ENCODE results near the gene EPN2. TPM values are rescaled to one million over a fixed set of nuclear protein-coding genes. Genes with fewer than 3 reads are reported as not detected.

The EPN2 gene
- polyA plus RNA-seq, 1 donor = 28.8 TPM

DNA sequence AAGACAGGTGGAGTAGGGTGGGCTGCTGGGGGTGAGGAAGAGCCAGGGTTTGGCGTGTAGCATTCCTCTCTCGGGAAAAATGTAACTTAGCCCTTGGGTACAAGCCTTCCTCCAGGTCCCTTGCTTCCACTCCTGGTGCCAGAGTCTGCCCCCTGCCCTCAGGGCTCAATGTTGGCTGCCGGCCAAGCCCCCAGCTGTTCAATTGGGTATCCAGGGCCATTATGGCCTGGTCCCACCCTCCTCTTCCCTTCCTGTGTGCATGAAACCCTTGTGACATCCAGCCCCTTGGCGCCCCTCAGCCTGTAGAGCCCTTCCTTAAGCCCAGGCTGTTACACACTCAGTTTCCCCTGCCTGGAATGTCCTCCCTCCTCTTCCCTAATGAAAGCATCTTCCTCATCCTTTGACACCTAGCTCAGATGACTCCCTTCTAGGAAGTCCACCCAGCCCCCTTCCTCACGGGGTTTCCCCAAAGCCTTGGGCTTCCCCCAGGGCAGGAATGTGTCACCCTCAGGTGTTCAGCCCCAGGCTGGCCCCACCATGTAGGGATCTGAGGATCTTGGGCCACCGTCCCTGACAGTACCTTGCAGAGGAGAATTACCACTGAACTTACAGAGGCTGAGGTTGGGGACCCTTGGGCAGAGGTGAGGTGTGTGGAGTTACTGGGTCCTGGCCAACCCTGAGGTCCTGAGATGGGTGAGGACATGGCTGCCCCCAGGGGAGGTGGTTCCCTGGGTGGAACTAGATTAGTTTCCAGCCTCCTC lies 95.4 kb downstream of the EPN2 start:
- no peak for DNase-seq

DNA sequence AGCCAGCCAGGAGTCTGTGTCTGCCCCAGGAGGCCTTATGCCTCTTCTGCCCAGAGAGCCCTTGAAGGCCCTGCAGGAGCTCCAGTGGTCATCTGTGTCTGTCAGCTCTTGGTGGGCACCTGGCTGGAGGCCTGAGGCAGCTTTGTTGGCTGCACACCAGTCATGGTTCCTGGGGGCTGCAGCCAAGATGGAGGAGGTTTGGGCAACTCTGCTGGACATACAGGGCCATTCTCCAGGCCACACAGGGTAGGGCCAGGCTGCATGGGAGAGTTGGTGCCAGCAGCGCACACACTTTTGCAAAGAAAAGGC lies 95.9 kb downstream of the EPN2 start:
- no peak for DNase-seq

DNA sequence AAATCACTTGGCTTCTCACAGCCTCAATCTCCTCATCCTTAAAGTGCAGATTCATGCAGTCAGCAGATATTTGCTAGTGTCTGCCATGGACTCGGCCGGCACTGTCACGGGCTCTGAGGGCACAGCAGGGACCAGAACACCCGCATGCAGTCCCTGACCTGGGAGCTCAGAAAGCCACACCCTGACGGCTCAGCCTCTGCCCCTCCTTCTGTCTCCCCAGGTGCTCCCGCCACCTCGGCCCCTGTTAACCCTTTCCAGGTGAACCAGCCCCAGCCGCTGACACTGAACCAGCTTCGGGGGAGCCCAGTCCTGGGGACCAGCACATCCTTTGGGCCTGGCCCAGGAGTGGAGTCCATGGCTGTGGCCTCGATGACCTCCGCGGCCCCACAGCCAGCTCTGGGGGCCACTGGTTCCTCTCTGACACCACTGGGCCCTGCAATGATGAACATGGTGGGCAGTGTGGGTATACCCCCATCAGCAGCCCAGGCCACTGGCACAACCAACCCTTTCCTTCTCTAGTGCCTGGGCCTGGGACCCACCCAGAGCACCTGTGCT lies 96.6 kb downstream of the EPN2 start:
- no peak for DNase-seq

DNA sequence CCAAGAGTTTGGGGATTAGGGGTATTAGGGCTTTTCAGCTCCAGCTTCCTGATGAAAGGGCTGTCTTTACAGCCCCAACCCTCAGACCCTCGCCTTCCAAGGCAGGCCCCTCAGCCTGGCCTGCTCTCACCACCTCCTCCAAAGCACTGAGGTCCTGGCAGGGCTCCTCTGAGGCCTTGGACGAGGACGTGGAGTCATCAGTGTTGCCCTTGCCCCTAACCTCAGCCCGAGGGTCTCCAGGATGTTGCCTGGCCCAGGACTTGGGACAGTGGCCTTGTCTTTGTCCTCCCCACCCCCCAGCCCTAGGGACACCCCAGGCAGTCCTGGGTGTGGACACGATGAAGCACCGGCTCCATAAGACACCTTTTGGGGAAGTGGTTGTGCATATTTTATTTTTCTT lies 97.2 kb downstream of the EPN2 start:
- DNase-seq = no peak

DNA sequence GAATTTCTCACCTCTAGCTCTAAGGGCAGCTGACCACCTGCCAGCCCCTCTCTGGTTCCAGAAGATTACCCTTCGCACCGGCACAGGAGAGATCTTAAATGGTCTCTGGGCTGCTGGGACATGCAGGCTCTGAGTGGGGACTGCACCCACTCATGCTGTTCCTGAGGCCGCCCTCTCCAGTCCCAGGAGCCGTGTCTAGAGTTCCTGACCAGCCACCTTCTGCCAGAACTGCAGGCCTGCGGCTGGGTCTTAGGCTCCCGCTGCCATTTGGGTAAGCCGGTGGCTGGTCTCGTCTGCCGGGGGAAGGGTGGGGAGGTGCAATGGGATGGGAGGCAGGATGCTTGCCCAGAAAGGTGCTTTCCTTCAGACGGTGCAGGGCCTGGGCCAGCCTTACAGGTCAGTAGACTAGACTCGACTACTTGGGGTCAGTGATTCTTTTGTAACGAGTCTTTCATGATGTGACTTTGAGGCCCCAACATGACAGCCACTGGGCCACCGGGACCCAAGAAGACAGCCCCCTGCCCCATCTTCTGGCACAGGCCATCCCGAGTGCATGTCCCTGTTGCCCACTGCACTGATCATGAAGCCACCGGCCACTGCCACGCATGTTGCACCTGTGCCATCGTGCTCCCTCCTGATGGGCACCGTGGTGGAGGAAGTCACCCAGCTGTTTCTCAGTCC lies 98.9 kb downstream of the EPN2 start:
- no peak for DNase-seq

DNA sequence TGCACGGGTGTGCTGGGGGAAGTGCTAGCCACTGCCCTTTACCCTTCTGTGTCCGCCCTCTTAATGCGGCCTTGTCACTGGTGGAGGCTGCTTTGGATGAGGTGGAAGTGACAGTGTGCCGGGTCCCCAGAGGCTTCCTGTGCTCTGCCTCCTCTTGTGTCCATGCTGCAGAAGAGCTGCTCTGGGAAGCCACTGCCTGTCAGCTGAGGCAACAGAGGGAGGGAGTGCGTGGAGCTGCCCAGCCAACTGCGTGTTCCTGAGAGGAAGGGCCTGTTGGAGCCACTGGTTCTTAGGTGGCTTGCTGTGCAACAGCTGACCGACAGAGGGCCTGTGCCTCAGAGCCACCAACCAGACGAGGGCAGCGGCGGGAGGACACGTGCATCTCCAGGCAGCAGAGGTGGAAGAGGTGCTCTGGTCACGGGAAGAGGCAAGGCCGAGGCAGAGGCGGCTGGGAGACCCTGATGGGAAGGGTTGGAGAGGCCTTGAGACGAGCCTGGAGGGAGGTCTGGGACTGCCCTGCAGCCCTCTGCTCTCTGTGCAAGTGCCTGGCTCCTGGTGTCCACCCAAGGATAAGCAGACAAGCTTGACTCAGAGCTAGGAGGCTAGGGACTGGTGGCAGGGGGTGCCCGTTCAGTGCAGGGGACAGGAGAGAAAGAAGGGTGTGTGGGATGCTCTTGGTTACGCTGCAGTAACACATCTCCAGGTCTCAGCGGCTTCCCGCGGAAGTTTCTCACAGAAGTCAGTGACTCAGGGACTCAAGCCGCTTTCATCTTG lies 100.0 kb downstream of the EPN2 start:
- no peak for DNase-seq

DNA sequence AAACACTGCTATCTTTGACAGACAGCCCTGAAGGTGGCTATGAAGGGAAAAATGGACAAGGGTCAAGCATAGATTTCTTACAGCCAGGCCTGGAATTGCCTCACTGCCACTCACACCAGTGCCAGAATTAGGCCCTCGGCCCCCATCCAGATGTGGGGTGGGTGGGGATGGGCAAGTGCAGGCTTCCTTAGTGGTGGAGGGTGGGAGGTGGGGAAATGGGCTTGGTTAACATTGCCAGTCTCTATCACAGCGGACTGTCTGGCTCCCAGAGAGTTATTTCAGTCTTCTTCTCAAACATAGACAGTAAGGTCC lies 100.5 kb downstream of the EPN2 start:
- DNase-seq = no peak

DNA sequence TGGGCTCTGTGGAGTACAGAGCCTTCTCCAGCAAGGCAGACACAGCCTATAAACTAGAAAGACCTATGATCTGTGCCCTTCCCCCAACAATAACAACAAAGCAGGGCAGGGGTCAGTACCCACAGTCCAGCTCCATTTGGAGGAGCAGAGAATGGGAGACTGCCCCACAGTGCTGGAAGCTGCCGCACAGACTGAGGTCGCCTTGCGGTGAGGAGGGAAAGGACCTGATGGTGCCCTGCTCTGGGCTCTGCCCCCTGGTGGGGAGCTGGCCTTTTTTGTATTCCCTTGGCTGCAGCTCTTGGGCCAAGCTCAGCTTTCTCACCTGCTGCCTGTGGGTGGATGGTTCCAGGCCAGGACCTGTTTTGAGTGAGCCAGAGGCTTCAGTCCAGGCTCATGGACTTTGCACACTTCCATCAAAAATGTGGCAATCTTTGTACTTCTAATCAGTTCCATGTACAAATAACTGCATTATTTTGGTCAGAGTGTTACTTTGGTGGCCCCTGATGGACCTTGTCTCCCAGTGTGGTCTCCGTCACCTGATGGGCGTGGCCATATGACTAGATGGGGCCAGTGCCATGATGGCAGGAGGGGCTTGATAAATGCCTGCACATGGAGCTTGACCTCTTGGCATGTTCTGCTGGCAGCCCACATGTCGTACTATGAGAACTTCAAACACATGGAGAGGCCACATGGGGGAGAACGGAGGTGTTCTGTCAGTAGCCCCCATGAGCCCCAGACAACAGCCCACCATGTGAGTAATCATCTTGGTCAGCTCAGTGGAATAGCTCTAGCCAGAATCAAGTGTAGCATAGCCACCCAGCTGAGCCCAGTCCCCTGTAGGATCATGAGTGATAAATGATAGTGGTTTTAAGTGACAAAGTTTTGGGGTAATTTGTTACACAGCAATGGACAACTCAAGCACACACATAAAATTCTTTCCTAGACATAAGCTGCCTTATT lies 101.1 kb downstream of the EPN2 start:
- no peak for DNase-seq

DNA sequence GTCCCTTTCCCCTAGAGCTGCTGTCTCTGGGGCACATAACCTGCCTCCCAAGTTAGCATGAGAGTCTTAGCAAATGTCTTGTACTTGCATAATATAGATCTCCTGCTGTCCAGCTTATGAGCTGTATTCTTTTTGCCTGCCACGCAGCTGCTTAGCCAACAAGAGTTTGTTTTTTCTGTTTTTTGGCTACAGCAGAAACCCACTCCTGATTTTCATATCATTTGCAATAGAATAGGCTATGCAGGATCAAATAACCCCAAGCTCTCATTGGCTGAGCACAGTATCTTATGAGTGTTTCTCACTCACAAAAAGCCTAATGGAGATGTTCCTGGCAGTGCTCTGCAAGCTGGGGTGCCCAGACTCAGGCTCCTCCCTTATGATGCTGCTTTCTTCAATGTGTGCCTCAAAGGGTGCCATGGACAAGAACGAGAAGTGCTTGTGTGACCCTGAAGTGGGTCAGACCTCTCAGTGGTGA lies 102.2 kb downstream of the EPN2 start:
- no peak for DNase-seq

DNA sequence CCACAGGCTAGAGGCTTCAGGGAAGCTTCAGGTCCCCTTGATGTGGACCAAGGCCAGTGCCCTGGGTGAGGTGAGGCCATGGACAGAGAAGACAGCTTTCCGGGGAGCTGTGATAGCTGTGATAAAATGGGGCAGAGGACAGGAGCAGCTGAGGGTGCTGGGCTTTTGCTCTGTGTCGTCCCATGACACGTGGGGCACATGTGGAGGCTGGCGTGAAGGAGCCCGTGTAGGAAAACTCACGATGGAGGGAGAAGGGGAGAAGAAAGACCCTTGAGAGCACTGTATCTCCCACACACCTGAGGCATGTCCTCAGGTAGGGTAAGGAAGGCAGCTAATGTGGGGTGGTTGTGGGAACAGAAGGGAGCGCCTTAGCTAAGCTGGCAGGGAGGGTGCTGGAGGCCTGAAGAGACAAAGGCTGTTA lies 104.1 kb downstream of the EPN2 start:
- DNase-seq = no peak

DNA sequence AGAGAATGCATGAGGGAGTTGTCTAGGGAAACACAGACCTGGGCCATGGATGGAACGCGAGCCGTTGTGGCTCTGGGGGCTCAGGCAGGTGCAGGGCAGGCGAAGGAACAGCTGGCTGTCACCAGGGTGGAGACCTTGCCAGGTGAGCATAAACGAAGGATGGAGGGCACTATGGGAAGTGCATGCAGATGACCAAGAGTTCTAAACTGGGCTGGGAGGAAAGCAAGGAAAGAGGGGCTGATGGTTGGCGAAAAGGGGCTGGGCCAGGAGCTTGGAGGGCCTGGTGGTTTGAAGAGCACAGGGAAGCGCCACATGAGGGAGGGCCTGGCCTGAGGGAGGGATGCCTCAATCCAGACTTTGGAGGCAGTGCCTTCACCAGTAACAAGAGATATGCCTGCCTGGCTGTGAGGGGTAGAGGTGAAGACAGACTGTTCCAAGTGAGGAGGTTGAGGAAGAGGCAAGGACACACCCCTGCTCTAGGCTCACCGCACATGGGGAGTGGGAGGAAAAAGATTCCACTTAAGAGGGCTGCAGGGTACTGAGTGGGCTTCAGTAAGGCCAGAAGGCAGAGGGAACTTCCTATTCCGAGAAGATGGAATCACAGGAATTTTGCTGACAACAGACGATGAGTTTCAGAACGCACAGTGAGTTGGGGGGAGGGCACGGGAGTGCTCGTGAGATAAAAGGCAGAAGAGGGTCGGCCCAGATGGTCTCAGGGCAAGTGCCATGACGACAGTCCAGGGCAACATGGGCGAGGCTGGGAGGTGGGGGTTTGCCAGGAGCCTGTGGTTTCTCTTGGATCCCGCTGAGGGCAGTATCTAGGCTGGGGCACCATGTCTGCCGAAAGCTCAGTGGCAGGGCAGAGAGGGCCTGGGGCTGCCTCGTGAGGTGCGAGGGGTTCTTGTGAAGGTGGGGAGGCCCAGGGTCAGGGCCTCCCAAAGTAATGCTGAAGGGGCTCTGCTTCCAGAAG lies 104.8 kb downstream of the EPN2 start:
- no peak for DNase-seq

DNA sequence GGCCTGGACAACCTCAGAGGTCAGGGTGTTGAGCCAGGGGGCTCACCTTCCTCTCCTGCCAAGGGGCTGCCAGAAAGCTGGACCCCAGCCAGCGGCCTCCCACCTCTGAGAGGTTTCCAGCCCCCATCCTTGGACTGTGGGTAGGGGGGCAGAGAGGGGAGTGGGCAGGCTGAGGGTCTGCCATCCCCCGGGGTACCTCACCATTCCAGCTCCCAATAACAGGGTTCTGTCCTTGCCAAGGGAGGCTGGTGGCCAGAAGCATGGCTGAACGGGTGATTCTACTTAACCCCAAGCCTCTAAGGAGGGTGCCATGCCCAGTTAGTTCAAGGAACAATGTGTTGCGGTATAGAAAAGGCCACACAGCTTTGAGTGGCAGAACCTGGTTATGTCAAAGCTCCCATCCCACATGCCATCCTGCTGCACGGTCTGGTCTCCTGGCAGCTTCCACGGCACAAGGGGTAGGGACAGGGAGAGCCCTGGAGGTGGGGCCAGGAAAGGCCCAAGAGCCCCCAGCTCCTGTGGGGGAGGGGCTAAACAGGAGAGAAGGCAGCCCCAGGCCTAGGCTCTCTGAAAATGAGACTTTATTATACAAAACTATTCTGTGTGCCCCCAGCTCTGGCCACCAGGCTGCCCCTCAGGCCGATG lies 105.6 kb downstream of the EPN2 start:
- DNase-seq = no peak

DNA sequence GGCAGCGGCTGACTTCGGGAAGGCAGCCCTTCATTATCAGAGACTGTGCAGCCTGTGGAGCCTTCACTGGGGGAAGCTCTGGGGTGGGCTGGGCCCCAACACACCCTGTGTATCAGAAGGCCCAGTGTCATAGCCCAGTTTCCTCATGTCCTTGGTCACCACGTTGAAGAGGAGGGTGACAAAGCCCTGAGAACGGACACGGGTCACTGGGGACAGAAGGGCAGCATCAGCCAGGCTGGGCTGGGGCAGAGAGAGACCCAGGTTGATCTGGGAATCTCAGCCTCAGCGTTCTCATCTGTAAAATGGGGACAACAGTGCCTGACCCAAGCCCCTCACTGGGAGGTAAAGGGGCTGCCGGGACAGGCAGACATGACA lies 106.1 kb downstream of the EPN2 start:
- no peak for DNase-seq

DNA sequence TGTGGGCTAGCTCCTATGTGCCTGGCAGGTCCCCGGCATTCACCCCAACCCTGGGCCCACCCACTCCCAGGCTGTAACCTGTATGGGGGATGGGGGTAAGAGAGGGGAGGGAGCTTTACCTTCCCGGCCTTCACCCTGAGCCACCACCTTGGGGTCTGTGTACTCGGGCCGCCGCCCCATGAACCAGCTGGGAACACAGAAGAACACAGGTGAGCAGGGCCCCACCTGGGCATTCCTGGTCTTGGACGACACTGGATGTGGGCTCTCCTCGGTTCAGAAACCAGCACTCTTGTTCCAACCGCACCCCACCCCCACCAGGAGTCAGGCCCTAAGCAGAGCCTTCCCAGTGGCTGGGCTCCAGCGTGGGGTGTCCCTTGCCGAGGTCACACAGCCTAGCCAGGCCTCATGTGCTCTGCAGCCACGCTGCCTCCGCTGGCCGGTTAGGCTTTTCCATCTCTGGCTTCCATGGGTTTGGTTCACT lies 106.5 kb downstream of the EPN2 start:
- no peak for DNase-seq

DNA sequence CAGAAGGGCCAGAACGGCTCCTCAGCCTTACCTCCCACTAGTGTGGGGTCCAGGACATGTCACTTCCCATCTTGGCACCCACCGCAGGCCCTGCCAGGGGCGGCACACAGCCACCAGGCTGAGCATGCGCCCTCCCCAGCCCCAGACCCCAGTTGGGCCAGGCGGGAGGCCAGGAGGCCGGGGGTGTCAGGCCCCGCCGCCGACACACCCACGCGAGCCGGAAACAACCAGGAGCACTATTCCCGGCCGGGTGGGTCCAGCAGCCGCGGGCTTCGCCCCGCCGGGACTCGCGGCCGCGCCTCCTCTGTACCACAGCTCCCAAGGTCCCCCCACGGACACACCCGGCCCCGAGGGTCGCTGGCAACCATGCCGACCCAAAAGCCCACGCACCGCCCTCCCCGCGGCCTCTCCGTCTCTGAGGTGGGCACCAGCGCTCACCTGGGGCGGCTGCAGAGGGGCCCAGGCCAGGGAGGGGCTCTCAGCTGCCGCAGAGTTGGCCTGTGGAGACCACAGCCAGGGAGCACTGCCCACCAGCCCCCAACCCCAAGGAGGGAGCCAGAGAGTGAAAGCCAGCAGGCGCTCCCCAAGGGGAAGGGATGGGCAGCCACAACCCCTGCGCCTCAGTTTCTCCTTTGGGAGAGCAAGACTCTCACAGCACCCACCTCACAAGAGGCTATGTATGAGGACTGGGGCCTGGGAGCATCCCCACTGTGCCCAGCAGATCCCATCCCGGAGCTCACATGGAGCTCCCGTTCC lies 107.3 kb downstream of the EPN2 start:
- no peak for DNase-seq

DNA sequence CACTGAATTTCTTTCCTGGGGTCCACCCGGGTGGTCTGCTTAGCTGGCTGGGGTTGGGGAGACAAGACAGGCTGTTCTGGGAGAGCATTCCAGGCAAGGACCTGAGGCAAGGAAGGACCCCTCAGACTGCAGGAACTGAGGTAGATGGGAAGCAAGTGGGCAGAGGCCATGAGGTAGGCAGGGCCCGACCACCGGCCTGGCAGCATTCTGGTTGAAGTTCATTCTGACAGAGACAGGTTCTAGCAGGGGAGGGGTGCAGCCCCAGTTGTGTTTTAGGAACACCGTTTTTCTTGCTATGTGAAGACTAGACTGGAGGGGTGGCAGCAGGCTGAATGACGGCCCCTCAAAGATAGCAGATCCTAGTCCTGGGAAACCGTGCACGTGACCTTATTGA lies 107.9 kb downstream of the EPN2 start:
- no peak for DNase-seq

DNA sequence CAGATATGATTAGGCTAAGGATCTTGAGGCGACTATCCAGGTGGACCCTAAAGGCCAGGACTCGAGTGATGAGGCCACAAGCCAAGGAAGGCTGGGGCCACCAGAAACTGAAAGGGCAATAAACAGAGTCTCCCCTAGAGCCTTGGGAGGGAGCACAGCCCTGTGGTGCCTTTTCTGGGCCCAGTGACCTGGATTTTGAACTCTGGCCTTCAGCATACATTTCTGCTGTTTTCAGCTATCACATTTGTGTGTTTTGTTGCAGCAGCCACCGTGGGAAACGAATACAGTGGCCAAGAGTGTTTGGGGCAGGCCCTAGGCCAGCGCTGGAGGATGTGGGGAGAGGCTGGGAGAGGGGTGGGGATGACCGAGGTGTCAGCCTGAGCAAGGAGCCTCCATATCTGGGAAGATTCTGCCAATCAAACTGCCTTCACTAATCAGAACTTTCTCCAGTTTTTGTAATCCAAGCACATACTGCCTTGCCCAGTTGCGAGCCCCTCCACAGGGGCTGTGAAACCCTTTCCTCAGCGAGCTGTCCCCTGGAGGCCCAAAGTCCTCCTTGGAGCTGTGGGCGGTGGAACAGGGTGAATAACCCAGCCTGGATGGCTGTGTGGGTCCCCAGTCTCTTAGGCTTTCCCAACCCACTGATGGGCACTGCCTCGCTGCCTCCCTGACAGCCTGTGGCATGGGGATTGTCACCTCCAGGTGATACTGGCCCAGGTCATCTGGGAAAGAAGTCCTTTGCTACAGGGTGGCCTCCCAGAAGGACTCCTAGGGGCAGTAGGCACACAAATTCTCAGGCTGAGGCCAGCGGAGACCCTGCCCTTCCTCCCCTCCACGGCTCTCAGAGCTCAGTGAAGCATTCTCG lies 108.6 kb downstream of the EPN2 start:
- DNase-seq = no peak
